Thoracic aorta (tissue), 2 donors: ENCODE data around the gene NHS. TPM values are rescaled to one million over a fixed set of nuclear protein-coding genes. Genes with fewer than 3 reads are reported as not detected.

ENCODE experiments used
- ATAC-seq: fragments of 150-250 bp; one replicate; pipeline ENCODE4 v1.8.0; 2017; ENCODE audit warnings: low read depth; ENCODE audit not compliant: insufficient number of reproducible peaks, low FRiP score
- DNase-seq: peaks from one replicate; pipeline ENCODE4 v3.0.0-alpha.2; 2020; ENCODE audit warnings: low spot score
- H3K27ac ChIP-seq, 2 donors: fragments of 200-600 bp; sonication (generic); 1 replicate in 1 of 2; 2 replicates in 1 of 2; pipeline ENCODE4 v1.5.1; 2016; ENCODE audit warnings: mild to moderate bottlenecking in 2 of 2, moderate library complexity in 2 of 2
- H3K27me3 ChIP-seq: fragments of 200-600 bp; sonication (generic); replicated peaks from 2 replicates; pipeline ENCODE4 v1.6.0; 2016; ENCODE audit warnings: mild to moderate bottlenecking; ENCODE audit not compliant: insufficient read depth
- H3K36me3 ChIP-seq: fragments of 200-600 bp; sonication (generic); one replicate; pipeline ENCODE4 v1.5.1; 2016
- H3K4me1 ChIP-seq, 2 donors: fragments of 200-600 bp; sonication (generic); 1 replicate in 1 of 2; 2 replicates in 1 of 2; pipeline versions ENCODE4 v1.5.1 to v1.6.0; 2016; ENCODE audit warnings: low read depth in 2 of 2, mild to moderate bottlenecking in 1 of 2; ENCODE audit not compliant: control insufficient read depth in 1 of 2
- H3K4me3 ChIP-seq: fragments of 200-600 bp; sonication (generic); 2 replicates; pipeline ENCODE4 v1.5.1; 2016; ENCODE audit warnings: mild to moderate bottlenecking
- H3K9me3 ChIP-seq: fragments of 200-600 bp; sonication (generic); 2 replicates; pipeline ENCODE4 v1.5.1; 2016
- CTCF ChIP-seq: fragments of 200-600 bp; sonication (generic); IDR thresholded peaks from one replicate; pipeline ENCODE4 v1.5.1; 2019; ENCODE audit warnings: antibody characterized with exemption
- total RNA-seq, 2 donors: library from RNA; depleted of rRNA; stranded (reverse); fragments of >200 nt; gene quantifications; one replicate each; pipeline versions ENCODE4 v1.1.0 to v1.2.3, GENCODE V29; 2016

Gene NHS
- total RNA-seq, 2 donors from 2014 or later, result 23.3 to 29.6 TPM

GRCh38 chrX:17736856-17737709 is 362.1 kb downstream of the NHS start, which contains the start of gene SCML1:
Gene SCML1, plus strand, starts transcription at chrX:17737493. Its CDS starts 6,694 bp downstream, at chrX:17744187.
- no peaks in the 10 kb centered on the region for H3K36me3 ChIP-seq
- H3K27me3 ChIP-seq, result no peaks in the 10 kb centered on the region
- no peak for TF ChIP-seq CTCF
- ATAC-seq, result peak; percentile 85
- peak; percentile 92 for DNase-seq
- H3K4me3 ChIP-seq, result peak within 1 kb of the TSS; percentile 85
- H3K9me3 ChIP-seq, result no peaks in the 10 kb centered on the region
- peak within 1 kb of the TSS; percentile 91 to 95 for H3K27ac ChIP-seq
- peaks cover 0 to 9% of the 10 kb centered on the region in 2 donors for H3K4me1 ChIP-seq

- no peaks in the 10 kb centered on the region for H3K36me3 ChIP-seq
- H3K4me1 ChIP-seq, result peaks cover 0 to 9% of the 10 kb centered on the region in 2 donors
- DNase-seq, result no peak
- H3K27me3 ChIP-seq, result no peaks in the 10 kb centered on the region
- no peak for ATAC-seq
- no peaks in the 10 kb centered on the region for H3K9me3 ChIP-seq
- TF ChIP-seq CTCF, result no peak
- H3K27ac ChIP-seq, result peak overlapping the region; percentile 91 to 95
- peak overlapping the region; percentile 85 for H3K4me3 ChIP-seq
Observed at GRCh38 chrX:17737710-17737985, 362.6 kb downstream of the NHS start.

DNA sequence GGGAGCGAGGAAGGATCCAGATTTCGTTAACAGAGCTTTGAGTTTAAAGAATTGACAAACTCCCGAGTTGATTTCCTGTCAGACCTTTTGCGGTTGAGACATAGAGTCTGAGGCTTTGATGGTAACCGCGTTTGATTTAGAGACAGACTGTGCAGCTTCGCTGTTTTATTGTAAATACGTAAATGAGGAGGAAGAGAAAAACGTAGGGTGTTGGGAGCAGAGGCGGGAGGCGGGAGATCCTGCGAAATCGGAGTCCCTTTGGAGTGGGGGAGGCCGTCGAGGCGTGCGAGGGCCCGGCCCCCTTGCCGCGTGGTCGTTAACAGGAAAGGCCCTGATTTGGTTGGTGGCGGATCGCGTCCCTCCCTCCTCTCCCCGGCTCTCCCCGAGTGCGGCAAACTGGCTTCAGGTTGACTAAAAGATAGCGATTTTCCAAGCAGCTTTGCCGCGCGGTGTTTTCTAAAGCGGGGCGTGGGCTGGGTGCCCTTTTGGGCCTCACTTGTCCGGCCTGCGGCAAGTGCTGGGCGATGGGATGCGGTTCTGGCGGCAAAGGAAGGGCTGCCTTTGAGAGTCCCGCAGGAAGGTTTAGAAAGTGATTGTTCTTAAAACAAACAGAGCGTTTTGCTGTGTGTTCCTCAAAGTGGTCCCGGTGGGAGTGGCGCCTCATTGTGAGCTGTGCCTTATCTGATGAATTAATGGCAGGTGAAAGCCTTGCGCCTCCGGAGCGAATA is 363.1 kb downstream of the NHS start:
- ATAC-seq, result no peak
- H3K27me3 ChIP-seq, result no peaks in the 10 kb centered on the region
- TF ChIP-seq CTCF, result no peak
- H3K9me3 ChIP-seq, result no peaks in the 10 kb centered on the region
- H3K36me3 ChIP-seq, result no peaks in the 10 kb centered on the region
- no peak for DNase-seq
- peak overlapping the region; percentile 91 to 95 for H3K27ac ChIP-seq
- H3K4me3 ChIP-seq, result peak overlapping the region; percentile 85
- peaks cover 0 to 9% of the 10 kb centered on the region in 2 donors for H3K4me1 ChIP-seq

DNA sequence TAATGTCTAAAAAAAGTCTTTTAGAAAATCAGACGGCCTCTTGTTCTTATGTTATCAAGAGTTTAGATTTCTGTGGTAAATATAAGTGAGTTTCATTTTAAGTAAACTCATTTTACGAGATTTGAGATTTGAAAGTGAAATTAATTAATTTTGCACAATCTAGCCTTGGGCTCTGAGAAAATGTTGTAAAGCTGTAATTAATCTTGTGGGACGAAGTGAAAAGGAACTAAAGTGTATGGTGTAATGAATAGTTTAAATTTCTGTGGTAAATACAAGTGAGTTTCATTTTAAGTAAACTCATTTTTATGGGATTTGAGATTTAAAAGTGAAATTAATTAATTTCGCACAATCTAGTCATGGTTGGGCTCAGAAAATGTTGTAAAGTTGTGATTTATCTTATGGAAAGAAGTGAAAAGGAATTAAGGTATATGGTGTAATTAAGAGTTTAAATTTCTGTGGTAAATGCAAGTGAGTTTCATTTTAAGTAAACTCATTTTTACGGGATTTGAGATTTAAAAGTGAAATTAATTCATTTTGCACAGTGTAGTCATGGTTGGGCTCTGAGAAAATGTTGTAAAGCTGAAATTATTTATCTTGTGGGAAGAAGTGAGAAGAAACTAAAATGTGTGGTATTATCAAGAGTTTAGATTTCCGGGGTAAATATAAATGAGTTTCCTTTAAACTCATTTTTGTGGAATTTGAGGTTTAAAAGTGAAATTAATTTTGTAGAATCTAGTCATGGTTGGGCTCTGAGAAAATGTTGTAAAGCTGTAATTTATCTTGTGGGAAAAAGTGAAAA is 363.9 kb downstream of the NHS start:
- no peaks in the 10 kb centered on the region for H3K27me3 ChIP-seq
- H3K36me3 ChIP-seq, result no peaks in the 10 kb centered on the region
- no peak for ATAC-seq
- peak overlapping the region; percentile 85 for H3K4me3 ChIP-seq
- DNase-seq, result no peak
- TF ChIP-seq CTCF, result no peak
- no peaks in the 10 kb centered on the region for H3K9me3 ChIP-seq
- peak overlapping the region in 1 of 2 donors; percentile 95 for H3K27ac ChIP-seq
- H3K4me1 ChIP-seq, result peaks cover 0 to 9% of the 10 kb centered on the region in 2 donors
